Measurements from ENCODE around the gene NRG4. TPM values are rescaled to one million over a fixed set of nuclear protein-coding genes. Genes with fewer than 3 reads are reported as not detected.

Gene NRG4
- total RNA-seq, 1 experiment from 2014 or later = 1.0 TPM

- POLR2A ChIA-PET = no interaction called here
- Histone ChIP-seq H3K9ac (ENCODE audit: low read length) (no peak overlapping the region), H3K9me2 (ENCODE audit: insufficient read depth) (no peaks in the 10 kb centered on the region), H3K79me2 (ENCODE audit: insufficient read depth, low read length) (no peaks in the 10 kb centered on the region), H3K36me3 (ENCODE audit: control insufficient read depth in 1 of 2, insufficient read depth in 2 of 2, low read length in 2 of 2) (no peaks in the 10 kb centered on the region), H3K4me3 (replicated peaks in 1 of 2; ENCODE audit: low read depth in 1 of 2, low read length in 2 of 2) (no peak overlapping the region), H3K4me1 (ENCODE audit: control insufficient read depth in 1 of 2, insufficient read depth in 2 of 2, low read length in 2 of 2) (no peaks in the 10 kb centered on the region), H3K27ac (ENCODE audit: low read depth, low read length) (no peak overlapping the region), H4K20me1 (ENCODE audit: insufficient read depth) (no peaks in the 10 kb centered on the region), H3K4me2 (ENCODE audit: low read length) (no peak overlapping the region), H3K27me3 (ENCODE audit: insufficient read depth, low read length) (no peaks in the 10 kb centered on the region), H3K9me3 (ENCODE audit: control insufficient read depth in 1 of 2, insufficient read depth in 1 of 2, low read depth in 1 of 2, low read length in 2 of 2) (no peaks in the 10 kb centered on the region), H2AFZ (ENCODE audit: low read depth, low read length, poor library complexity, severe bottlenecking) (no peak overlapping the region)
- intact Hi-C loops (cut with micrococcal nuclease) = no loop called here
- CTCF ChIA-PET = no interaction called here
- no TSS peak for BruUV-seq (replicated peaks)
- no peak for DNase-seq (ENCODE audit: low read depth, low spot score)
- TF ChIP-seq POLR2AphosphoS5 (IDR thresholded peaks at IDR 0.05; ENCODE audit: low read depth, low read length) = no peak
- TF ChIP-seq TCF7L2 (IDR thresholded peaks at IDR 0.05; ENCODE audit: borderline replicate concordance, extremely low read depth, insufficient read depth, insufficient read length) = no peak
- TF ChIP-seq EGR1 (IDR thresholded peaks at IDR 0.05; ENCODE audit: low read depth) = no peak
- no peak for TF ChIP-seq SRF (IDR thresholded peaks at IDR 0.05; ENCODE audit: low read depth)
- TF ChIP-seq FOSL1 (IDR thresholded peaks at IDR 0.05; ENCODE audit: low read depth) = no peak
- TF ChIP-seq EZH2phosphoT487 (IDR thresholded peaks at IDR 0.05; ENCODE audit: borderline replicate concordance) = no peak
- no peak for TF ChIP-seq ZFX (IDR thresholded peaks at IDR 0.05)
- ATAC-seq = no peak
- RAD21 ChIA-PET (ENCODE audit: low non-redundant PET in 1 of 2, low total read pairs in 2 of 2, uncharacterized antibody in 2 of 2, unreplicated experiment in 2 of 2) = no interaction called here
Observed at GRCh38 chr15:75989875-75990274, 22.3 kb downstream of the NRG4 start.

- ATAC-seq (no peak), DNase-seq (ENCODE audit: low read depth, low spot score) (no peak)
- Histone ChIP-seq H3K27ac (ENCODE audit: low read depth, low read length) (no peak overlapping the region), H3K4me1 (ENCODE audit: control insufficient read depth in 1 of 2, insufficient read depth in 2 of 2, low read length in 2 of 2) (no peaks in the 10 kb centered on the region), H3K9me3 (ENCODE audit: control insufficient read depth in 1 of 2, insufficient read depth in 1 of 2, low read depth in 1 of 2, low read length in 2 of 2) (no peaks in the 10 kb centered on the region), H2AFZ (ENCODE audit: low read depth, low read length, poor library complexity, severe bottlenecking) (no peak overlapping the region), H3K27me3 (ENCODE audit: insufficient read depth, low read length) (no peaks in the 10 kb centered on the region), H3K36me3 (ENCODE audit: control insufficient read depth in 1 of 2, insufficient read depth in 2 of 2, low read length in 2 of 2) (no peaks in the 10 kb centered on the region), H4K20me1 (ENCODE audit: insufficient read depth) (no peaks in the 10 kb centered on the region), H3K4me3 (replicated peaks in 1 of 2; ENCODE audit: low read depth in 1 of 2, low read length in 2 of 2) (no peak overlapping the region), H3K79me2 (ENCODE audit: insufficient read depth, low read length) (no peaks in the 10 kb centered on the region), H3K9me2 (ENCODE audit: insufficient read depth) (no peaks in the 10 kb centered on the region), H3K4me2 (ENCODE audit: low read length) (no peak overlapping the region), H3K9ac (ENCODE audit: low read length) (no peak overlapping the region)
- no peak for TF ChIP-seq YY1 (IDR thresholded peaks at IDR 0.05; ENCODE audit: extremely low read depth, insufficient replicate concordance, low read depth, low read length)
- TF ChIP-seq REST (IDR thresholded peaks at IDR 0.05; ENCODE audit: low read depth) = no peak
- no peak for TF ChIP-seq EZH2 (IDR thresholded peaks at IDR 0.05)
- TF ChIP-seq POLR2A (IDR thresholded peaks at IDR 0.05; ENCODE audit: borderline replicate concordance, extremely low read depth, insufficient read depth, insufficient read length) = no peak
- TF ChIP-seq TCF7L2 (IDR thresholded peaks at IDR 0.05; ENCODE audit: borderline replicate concordance, extremely low read depth, insufficient read depth, insufficient read length) = no peak
- TF ChIP-seq SRF (IDR thresholded peaks at IDR 0.05; ENCODE audit: low read depth) = no peak
- TF ChIP-seq ZNF274 (IDR thresholded peaks at IDR 0.05; ENCODE audit: low read depth, low read length) = no peak
- TF ChIP-seq FOSL1 (IDR thresholded peaks at IDR 0.05; ENCODE audit: low read depth) = no peak
- no TSS peak for BruUV-seq (replicated peaks)
- ChIA-PET POLR2A (no interaction called here), RAD21 (ENCODE audit: low non-redundant PET in 1 of 2, low total read pairs in 2 of 2, uncharacterized antibody in 2 of 2, unreplicated experiment in 2 of 2) (no interaction called here), CTCF (no interaction called here)
- intact Hi-C loops (cut with micrococcal nuclease) = no loop called here
Observed at GRCh38 chr15:75989045-75989444, 23.2 kb downstream of the NRG4 start.

All from HCT116 (cell line).